Lower leg skin (tissue), 3 donors: ENCODE results near the gene MYRIP.

ENCODE experiments used
- POLR2A ChIP-seq, 2 donors: fragments of 450-650 bp; IDR thresholded peaks; one replicate each; pipeline ENCODE4 v1.6.1; 2016 to 2017; ENCODE audit warnings: antibody characterized with exemption in 2 of 2, mild to moderate bottlenecking in 1 of 2, moderate library complexity in 1 of 2
- TF ChIP-seq, protein P1 (sequence below), 3 donors: fragments of 450-650 bp; IDR thresholded peaks; one replicate each; pipeline ENCODE4 v1.5.1; 2016; ENCODE audit warnings: antibody characterized with exemption in 3 of 3, mild to moderate bottlenecking in 3 of 3, moderate library complexity in 2 of 3

DNA sequence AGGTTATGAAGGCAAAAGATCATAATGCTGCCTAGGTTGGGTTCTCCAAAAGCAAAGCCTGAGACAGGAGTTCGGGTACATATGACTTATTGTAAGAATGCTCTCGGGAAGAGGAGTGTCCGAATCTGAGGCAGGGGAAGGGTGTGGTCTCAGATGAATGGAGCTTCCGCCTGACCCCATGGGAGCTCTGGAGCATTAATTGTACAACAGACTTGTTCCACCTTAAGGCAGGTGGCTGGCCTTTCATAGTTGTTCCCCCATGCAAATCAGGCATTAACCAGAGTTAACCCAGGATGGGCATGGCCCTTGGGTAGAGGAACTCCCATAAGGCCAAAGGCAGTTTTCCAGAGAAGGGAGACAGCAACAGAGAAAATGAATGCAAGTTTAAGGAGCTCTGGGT, 170.6 kb downstream of the MYRIP start:
- TF ChIP-seq, protein P1, sequence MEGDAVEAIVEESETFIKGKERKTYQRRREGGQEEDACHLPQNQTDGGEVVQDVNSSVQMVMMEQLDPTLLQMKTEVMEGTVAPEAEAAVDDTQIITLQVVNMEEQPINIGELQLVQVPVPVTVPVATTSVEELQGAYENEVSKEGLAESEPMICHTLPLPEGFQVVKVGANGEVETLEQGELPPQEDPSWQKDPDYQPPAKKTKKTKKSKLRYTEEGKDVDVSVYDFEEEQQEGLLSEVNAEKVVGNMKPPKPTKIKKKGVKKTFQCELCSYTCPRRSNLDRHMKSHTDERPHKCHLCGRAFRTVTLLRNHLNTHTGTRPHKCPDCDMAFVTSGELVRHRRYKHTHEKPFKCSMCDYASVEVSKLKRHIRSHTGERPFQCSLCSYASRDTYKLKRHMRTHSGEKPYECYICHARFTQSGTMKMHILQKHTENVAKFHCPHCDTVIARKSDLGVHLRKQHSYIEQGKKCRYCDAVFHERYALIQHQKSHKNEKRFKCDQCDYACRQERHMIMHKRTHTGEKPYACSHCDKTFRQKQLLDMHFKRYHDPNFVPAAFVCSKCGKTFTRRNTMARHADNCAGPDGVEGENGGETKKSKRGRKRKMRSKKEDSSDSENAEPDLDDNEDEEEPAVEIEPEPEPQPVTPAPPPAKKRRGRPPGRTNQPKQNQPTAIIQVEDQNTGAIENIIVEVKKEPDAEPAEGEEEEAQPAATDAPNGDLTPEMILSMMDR (IDR thresholded peaks at IDR 0.05), result no peak
- no peak for TF ChIP-seq POLR2A (IDR thresholded peaks at IDR 0.05)
